Measurements from ENCODE around the gene BEND2.

The BEND2 gene

GRCh38 chrX:18136816-18137215 is 83.9 kb downstream of the BEND2 start:
- DNase-seq (ENCODE audit: low read depth) = no peak

- no peak for DNase-seq (ENCODE audit: low read depth)
Observed at GRCh38 chrX:18133605-18134004, 87.1 kb downstream of the BEND2 start.

DNA sequence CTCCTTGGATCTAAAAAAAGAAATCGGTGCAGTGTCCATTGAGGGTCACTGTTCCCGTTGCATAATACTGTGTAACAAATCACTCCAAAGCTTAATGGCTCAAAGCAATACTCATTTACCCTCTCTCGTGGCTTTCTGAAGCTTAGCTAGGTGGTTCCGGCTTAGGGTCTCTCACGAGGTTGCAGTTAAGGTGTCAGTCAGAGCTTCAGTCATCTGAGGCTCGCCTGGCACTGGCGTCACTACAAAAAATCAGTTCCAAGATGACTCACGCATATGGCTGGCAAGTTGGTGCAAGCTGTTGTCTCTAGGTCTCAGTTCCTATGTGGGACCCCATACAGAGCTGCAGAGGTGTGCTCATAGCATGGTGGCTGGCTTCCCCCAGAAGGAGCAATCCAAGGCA is 91.0 kb downstream of the BEND2 start:
- no peak for DNase-seq (ENCODE audit: low read depth)

DNA sequence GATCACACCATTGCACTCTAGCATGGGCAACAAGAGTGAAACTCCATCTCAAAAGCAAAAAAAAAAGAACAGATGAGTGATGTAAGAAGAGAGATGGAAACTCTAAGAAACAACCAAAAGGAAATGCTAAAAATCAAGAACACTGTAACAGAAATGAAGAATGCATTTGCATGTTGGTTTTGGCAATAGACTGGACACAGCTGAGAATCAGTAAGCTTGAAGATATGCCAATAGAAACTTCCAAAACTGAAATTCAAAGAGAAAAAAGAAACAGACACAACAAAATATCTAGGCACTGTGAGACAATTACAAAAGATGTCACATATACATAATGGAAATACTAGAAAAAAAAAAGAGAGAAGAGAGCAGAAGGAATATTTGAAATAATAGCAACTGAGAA is 93.7 kb downstream of the BEND2 start:
- no peak for DNase-seq (ENCODE audit: low read depth)

DNA sequence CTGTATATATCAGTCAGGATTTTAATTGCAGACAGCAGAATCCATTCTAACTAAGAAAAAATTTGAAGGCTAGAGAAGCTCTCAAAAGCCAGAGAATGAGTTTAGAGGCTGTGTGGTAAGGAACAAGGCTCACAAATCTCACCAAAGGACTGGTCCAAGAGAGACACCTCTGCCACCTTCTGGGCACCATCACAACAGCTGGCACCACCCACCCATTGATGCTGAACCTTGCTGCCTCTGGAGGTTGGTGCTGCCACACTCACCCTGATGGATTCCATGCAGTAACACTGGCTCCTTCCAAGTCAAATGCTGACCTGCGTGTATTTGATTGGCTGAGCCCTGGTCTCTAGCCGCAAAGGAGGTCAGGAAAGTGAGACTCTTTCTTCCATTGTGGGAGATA is 100.8 kb downstream of the BEND2 start:
- no peak for DNase-seq (ENCODE audit: low read depth)
